ENCODE measurements around the gene SRSF5. TPM values are rescaled to one million over a fixed set of nuclear protein-coding genes. Genes with fewer than 3 reads are reported as not detected.

Gene SRSF5
- total and polyA plus RNA-seq, 2 donors (not counting 3 experiments of a cell fraction or from before 2014, with no cell fraction given): 192 to 253 TPM

DNA sequence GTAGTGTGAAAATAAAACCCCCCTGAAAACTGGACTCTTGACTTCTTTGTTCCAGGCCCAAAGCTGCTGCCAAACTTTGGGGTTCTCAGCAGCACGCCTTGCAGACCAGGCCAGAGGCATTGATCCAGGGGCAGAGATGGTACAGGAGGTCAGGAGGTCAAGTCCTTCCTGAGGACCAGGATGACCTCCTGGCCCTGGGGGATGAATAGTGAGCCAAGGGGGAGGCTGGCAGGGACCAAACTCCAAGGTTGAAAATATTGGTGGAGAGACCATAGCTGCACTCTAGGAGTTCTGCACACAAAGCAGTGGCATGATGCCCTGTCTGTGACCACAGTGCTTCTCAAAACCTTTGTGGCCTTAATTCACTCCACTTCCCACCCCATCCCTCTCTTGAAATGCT is 18.0 kb downstream of the SRSF5 start:
- Histone ChIP-seq H3K27ac (ENCODE audit: insufficient read depth, low read depth, low read length) (no peak overlapping the region), H3K27me3 (ENCODE audit: control insufficient read depth in 2 of 2, insufficient read depth in 2 of 2, low read length in 2 of 2) (no peaks in the 10 kb centered on the region), H3K36me3 (ENCODE audit: control insufficient read depth in 2 of 2, extremely low read depth in 1 of 2, insufficient read depth in 2 of 2, low read length in 2 of 2) (no peaks in the 10 kb centered on the region), H3K4me3 (replicated peaks in 1 of 3; ENCODE audit: insufficient read depth in 1 of 3, low read depth in 1 of 3, low read length in 3 of 3) (no peak overlapping the region), H3K9me3 (replicated peaks; ENCODE audit: control insufficient read depth, insufficient read depth, low read length) (no peaks in the 10 kb centered on the region), H3K9ac (replicated peaks; ENCODE audit: extremely low read depth, insufficient read depth, low read length) (no peak overlapping the region), H3K9me1 (replicated peaks; ENCODE audit: control insufficient read depth, extremely low read depth, insufficient read depth, low read length) (no peaks in the 10 kb centered on the region), H3K79me2 (ENCODE audit: control insufficient read depth, insufficient read depth, low read length) (no peaks in the 10 kb centered on the region), H4K20me1 (replicated peaks; ENCODE audit: control insufficient read depth, extremely low read depth, insufficient read depth, low read length) (no peaks in the 10 kb centered on the region), H2AFZ (ENCODE audit: low read depth, low read length) (no peak overlapping the region), H3K4me2 (ENCODE audit: insufficient read depth, low read length) (no peak overlapping the region), H3K4me1 (ENCODE audit: control insufficient read depth, extremely low read depth, insufficient read depth, low read length) (no peaks in the 10 kb centered on the region)
- intact Hi-C loops (cut with micrococcal nuclease) (no loop called here), dilution Hi-C loops (cut with MboI; ENCODE audit: extremely low pct_ligation_motif_present, low sequenced_read_pairs) (no loop called here)
- FAIRE-seq (no peak), DNase-seq (ENCODE audit: low read depth, low spot score) (no peak)
- TF ChIP-seq JUN (IDR thresholded peaks at IDR 0.05; ENCODE audit: borderline replicate concordance, insufficient read depth, insufficient read length, low read depth) (no peak), POLR2A (IDR thresholded peaks at IDR 0.05; ENCODE audit: low read depth, low read length) (no peak), MYC (IDR thresholded peaks at IDR 0.05; ENCODE audit: low read depth, low read length) (no peak), FOS (IDR thresholded peaks at IDR 0.05; ENCODE audit: borderline replicate concordance, insufficient read depth, low read length) (no peak), MAX (IDR thresholded peaks at IDR 0.05; ENCODE audit: insufficient read depth, insufficient read length) (no peak), EZH2 (IDR thresholded peaks at IDR 0.05; ENCODE audit: borderline replicate concordance, low read depth, low read length, severe bottlenecking) (no peak), POLR2AphosphoS5 (IDR thresholded peaks at IDR 0.05; ENCODE audit: insufficient read depth, low read depth, low read length) (no peak), GATA2 (IDR thresholded peaks at IDR 0.05; ENCODE audit: insufficient read depth, insufficient read length, low read depth, low read length) (no peak)
- TF ChIP-seq, protein P1, sequence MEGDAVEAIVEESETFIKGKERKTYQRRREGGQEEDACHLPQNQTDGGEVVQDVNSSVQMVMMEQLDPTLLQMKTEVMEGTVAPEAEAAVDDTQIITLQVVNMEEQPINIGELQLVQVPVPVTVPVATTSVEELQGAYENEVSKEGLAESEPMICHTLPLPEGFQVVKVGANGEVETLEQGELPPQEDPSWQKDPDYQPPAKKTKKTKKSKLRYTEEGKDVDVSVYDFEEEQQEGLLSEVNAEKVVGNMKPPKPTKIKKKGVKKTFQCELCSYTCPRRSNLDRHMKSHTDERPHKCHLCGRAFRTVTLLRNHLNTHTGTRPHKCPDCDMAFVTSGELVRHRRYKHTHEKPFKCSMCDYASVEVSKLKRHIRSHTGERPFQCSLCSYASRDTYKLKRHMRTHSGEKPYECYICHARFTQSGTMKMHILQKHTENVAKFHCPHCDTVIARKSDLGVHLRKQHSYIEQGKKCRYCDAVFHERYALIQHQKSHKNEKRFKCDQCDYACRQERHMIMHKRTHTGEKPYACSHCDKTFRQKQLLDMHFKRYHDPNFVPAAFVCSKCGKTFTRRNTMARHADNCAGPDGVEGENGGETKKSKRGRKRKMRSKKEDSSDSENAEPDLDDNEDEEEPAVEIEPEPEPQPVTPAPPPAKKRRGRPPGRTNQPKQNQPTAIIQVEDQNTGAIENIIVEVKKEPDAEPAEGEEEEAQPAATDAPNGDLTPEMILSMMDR (IDR thresholded peaks at IDR 0.05; ENCODE audit: extremely low read depth in 1 of 2, insufficient read depth in 1 of 2, low read depth in 1 of 2, low read length in 2 of 2): no peak
- ChIA-PET CTCF (interaction anchor here (1.1 kb wide), 1 partner anchor 243 kb away, joined by 3 read pairs; no protein-coding TSS in a partner anchor), POLR2A (no interaction called here)
- BruUV-seq (replicated peaks): no TSS peak

Measured in endothelial cell of umbilical vein (primary cell).